Measurements from ENCODE around the gene PRDX1. TPM values are rescaled to one million over a fixed set of nuclear protein-coding genes. Genes with fewer than 3 reads are reported as not detected.
"Not testable (repeated sequence)": the region's sequence is repeated elsewhere in the genome, so short reads cannot be mapped to it uniquely, and the experiment has no call there.

PRDX1 gene
- total and polyA plus RNA-seq, 8 donors, result 49.3 to 142 (median 84.4) TPM

DNA sequence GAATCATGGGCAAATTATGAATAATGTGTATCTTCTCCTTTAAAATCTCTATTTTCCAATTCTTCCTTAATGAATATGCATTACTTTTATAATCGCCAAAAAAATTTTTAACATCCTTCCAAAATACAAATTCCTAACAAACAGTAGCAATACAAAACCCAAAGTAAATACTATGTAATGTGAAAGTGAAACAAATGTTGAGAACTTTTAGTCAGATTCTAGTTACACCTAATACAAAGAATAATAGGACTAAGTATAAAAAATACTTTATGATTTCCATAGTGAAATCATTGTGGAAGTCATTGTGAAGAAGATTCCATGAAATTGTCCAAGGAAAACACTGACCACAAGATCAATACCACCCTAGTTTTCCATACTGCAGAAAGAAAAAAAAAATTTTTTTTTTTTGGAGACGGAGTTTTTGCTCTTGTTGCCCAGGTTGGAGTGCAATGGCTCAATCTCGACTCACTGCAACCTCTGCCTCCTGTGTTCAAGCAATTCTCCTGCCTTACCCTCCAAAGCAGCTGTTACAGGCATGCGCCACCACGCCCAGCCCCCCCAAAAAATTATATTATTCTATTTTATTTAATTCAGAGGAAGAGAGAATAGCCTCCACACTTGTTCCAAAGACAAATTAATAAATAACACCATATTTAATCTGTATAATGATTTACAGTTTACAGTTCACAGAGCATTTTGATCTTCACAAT, 42.5 kb downstream of the PRDX1 start:
- no peaks in the 10 kb centered on the region for H3K9me3 ChIP-seq
- H3K4me3 ChIP-seq, result no peak overlapping the region
- 79 to 85% methylated on average over 5 of the region's 5 CpGs for WGBS, 2 donors
- H3K36me3 ChIP-seq, result no peaks in the 10 kb centered on the region
- intact Hi-C loops (cut with DNase I), result no loop called here
- TF ChIP-seq, protein P1, sequence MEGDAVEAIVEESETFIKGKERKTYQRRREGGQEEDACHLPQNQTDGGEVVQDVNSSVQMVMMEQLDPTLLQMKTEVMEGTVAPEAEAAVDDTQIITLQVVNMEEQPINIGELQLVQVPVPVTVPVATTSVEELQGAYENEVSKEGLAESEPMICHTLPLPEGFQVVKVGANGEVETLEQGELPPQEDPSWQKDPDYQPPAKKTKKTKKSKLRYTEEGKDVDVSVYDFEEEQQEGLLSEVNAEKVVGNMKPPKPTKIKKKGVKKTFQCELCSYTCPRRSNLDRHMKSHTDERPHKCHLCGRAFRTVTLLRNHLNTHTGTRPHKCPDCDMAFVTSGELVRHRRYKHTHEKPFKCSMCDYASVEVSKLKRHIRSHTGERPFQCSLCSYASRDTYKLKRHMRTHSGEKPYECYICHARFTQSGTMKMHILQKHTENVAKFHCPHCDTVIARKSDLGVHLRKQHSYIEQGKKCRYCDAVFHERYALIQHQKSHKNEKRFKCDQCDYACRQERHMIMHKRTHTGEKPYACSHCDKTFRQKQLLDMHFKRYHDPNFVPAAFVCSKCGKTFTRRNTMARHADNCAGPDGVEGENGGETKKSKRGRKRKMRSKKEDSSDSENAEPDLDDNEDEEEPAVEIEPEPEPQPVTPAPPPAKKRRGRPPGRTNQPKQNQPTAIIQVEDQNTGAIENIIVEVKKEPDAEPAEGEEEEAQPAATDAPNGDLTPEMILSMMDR (IDR thresholded peaks at IDR 0.05), result no peak
- ATAC-seq, result no peak
- no peaks in the 10 kb centered on the region for H3K4me1 ChIP-seq
- no peak overlapping the region for H3K27ac ChIP-seq
- no peak for FAIRE-seq
- DNase-seq, result no peak
- H3K27me3 ChIP-seq, result no peaks in the 10 kb centered on the region

DNA sequence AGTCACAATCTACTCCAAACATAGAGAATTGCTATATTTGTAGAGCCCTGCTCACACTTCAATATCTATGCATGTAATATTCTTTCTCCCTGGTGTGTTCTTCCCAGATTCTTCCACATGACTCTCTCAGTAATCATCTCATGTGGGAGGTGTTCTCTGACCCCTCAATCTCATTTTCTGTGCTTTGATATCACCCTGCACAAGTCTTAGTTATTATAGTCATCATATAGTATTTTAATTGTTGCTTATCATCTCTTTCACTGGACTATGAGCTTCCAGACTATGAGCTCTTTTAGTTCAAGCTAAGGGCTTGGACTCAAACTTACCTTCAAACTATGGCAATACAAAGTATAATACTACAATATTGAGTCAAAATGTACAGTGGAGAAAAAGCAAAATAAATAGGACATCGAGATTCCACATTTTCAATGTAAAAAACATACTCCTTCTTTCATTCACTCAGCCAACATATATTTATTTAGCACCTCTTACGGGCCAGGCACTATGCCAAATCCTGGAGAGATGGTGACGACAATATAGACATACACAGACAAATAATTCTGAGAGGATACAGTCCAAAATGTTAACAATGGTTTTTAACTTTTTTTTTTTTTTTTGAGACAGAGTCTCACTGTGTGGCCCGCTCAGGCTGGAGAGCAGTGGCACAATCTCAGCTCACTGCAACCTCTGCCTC, 43.4 kb downstream of the PRDX1 start:
- TF ChIP-seq, protein P1 (IDR thresholded peaks at IDR 0.05), result no peak
- WGBS, 2 donors, result 72 to 78% methylated on average over 4 of the region's 4 CpGs
- intact Hi-C loops (cut with DNase I), result no loop called here
- no peaks in the 10 kb centered on the region for H3K27me3 ChIP-seq
- H3K4me3 ChIP-seq, result no peak overlapping the region
- ATAC-seq (no peak), DNase-seq (no peak), FAIRE-seq (no peak)
- no peak overlapping the region for H3K27ac ChIP-seq
- no peaks in the 10 kb centered on the region for H3K4me1 ChIP-seq
- H3K36me3 ChIP-seq, result no peaks in the 10 kb centered on the region
- H3K9me3 ChIP-seq, result no peaks in the 10 kb centered on the region

DNA sequence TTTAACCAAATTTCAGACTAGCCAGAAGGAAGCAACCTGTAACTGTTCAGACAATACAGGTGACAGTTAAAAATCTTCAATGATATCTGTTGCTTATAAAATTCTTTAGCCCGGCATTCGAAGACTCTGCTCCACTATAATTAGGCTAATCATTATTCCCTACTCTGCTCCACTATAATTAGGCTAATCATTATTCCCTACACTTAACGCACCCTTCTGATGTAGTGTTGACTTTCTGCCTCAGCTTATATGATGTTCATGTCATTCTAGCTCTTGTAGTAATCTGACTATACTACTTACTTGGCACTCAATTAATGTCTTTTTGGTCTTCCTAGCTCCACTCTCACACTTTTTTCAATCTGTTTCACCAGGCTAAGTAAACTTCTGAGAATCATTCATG, 44.0 kb downstream of the PRDX1 start:
- WGBS, 2 donors, result 73 to 87% methylated on average over 3 of the region's 3 CpGs
- TF ChIP-seq, protein P1 (IDR thresholded peaks at IDR 0.05), result no peak
- Histone ChIP-seq H3K27ac (no peak overlapping the region), H3K4me1 (no peaks in the 10 kb centered on the region), H3K27me3 (no peaks in the 10 kb centered on the region), H3K9me3 (no peaks in the 10 kb centered on the region), H3K36me3 (no peaks in the 10 kb centered on the region), H3K4me3 (no peak overlapping the region)
- no peak for FAIRE-seq
- DNase-seq, result no peak
- ATAC-seq, result no peak
- intact Hi-C loops (cut with DNase I), result no loop called here

DNA sequence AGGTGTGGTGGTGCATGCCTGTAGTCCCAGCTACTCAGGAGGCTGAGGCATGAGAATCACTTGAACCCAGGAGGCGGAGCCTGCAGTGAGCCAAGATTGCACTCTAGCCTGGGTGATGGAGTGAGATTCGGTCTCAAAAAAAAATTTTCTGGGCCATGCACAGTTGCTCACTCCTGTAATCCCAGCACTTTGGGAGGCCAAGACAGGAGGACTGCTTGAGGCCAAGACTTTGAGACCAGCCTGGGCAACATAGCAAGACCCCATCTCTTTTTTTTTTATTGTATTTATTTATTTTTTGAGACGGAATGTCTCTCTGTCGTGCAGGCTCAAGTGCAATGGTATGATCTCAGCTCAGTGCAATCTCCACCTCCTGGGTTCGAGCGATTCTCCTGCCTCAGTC, 47.5 kb downstream of the PRDX1 start:
- ATAC-seq; H3K27ac ChIP-seq; H3K9me3 ChIP-seq; H3K4me3 ChIP-seq; FAIRE-seq; H3K4me1 ChIP-seq; DNase-seq; intact Hi-C loops (cut with DNase I); H3K27me3 ChIP-seq; H3K36me3 ChIP-seq: not testable (repeated sequence)
- 94 to 97% methylated on average over 6 of the region's 6 CpGs for WGBS, 2 donors

DNA sequence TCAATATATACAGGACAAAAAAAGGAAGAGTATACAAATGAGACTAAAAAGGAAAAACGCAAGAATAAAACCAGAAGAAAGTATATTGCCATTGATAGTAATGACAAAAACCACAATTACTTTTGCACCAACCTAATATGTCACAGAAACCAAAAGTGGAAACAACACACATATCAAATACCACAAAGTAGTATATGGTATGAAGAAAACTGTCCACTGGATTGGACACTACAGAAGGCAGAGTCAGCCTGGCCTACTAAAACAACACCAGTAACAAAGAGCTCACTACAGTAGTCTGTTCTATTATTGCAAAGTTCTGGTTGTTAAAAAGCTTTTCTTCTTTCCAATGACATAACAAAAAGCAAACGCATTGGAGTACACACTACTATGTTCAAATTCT, 48.4 kb downstream of the PRDX1 start:
- FAIRE-seq, result no peak
- H3K4me3 ChIP-seq, result no peak overlapping the region
- ATAC-seq, result no peak
- intact Hi-C loops (cut with DNase I), result no loop called here
- H3K9me3 ChIP-seq, result no peaks in the 10 kb centered on the region
- no peak overlapping the region for H3K27ac ChIP-seq
- no peaks in the 10 kb centered on the region for H3K27me3 ChIP-seq
- no peak for DNase-seq
- no peaks in the 10 kb centered on the region for H3K4me1 ChIP-seq
- TF ChIP-seq, protein P1 (IDR thresholded peaks at IDR 0.05), result no peak
- H3K36me3 ChIP-seq, result no peaks in the 10 kb centered on the region
- 84 to 93% methylated on average over 2 of the region's 2 CpGs for WGBS, 2 donors
